NT2/D1 (cell line): ENCODE results near the gene TSSK3.

Experiments
- DNase-seq: peaks from one replicate; pipeline ENCODE4 v3.0.0-alpha.2; 2011; ENCODE audit warnings: low read depth, low spot score
- H3K27me3 ChIP-seq: 2 replicates; pipeline ENCODE4 v1.6.0; 2011; ENCODE audit warnings: mild to moderate bottlenecking; ENCODE audit not compliant: insufficient read length, insufficient read depth
- H3K36me3 ChIP-seq: 2 replicates; pipeline ENCODE4 v1.6.1; 2011; ENCODE audit warnings: mild to moderate bottlenecking, low read length, mixed read lengths; ENCODE audit not compliant: insufficient read depth, insufficient read length
- H3K4me1 ChIP-seq: 2 replicates; pipeline ENCODE4 v1.5.1; 2011; ENCODE audit not compliant: insufficient read depth, insufficient read length
- H3K4me3 ChIP-seq: 2 replicates; pipeline ENCODE4 v1.5.1; 2011; ENCODE audit warnings: low read depth; ENCODE audit not compliant: insufficient read length
- H3K9ac ChIP-seq: 2 replicates; pipeline ENCODE4 v1.6.0; 2011; ENCODE audit warnings: low read depth; ENCODE audit not compliant: insufficient read length
- H3K9me3 ChIP-seq: 2 replicates; pipeline ENCODE4 v1.5.1; 2011; ENCODE audit warnings: mild to moderate bottlenecking, low read length; ENCODE audit not compliant: insufficient read depth
- SUZ12 ChIP-seq: IDR thresholded peaks from 2 replicates; pipeline ENCODE4 v1.6.1; 2011; ENCODE audit not compliant: insufficient read length, insufficient read depth; ENCODE audit errors: extremely low read depth
- YY1 ChIP-seq: IDR thresholded peaks from 2 replicates; pipeline ENCODE4 v1.6.1; 2011; ENCODE audit not compliant: insufficient read length, insufficient read depth
- ZNF274 ChIP-seq: IDR thresholded peaks from 2 replicates; pipeline ENCODE4 v1.6.1; 2011; ENCODE audit warnings: mild to moderate bottlenecking, low read depth, low read length

Gene TSSK3

GRCh38 chr1:32367912-32368635 lies 5.7 kb downstream of the TSSK3 start:
- Histone ChIP-seq H3K27me3 (no peaks in the 10 kb centered on the region), H3K4me3 (no peak overlapping the region), H3K4me1 (peaks cover 6% of the 10 kb centered on the region), H3K9me3 (no peaks in the 10 kb centered on the region), H3K9ac (no peak overlapping the region), H3K36me3 (peaks cover 90% of the 10 kb centered on the region)
- TF ChIP-seq YY1 (no peak), SUZ12 (no peak), ZNF274 (no peak)
- DNase-seq = no peak

GRCh38 chr1:32372149-32372756 lies 9.9 kb downstream of the TSSK3 start:
- Histone ChIP-seq H3K4me3 (no peak overlapping the region), H3K9ac (no peak overlapping the region), H3K9me3 (no peaks in the 10 kb centered on the region), H3K4me1 (no peaks in the 10 kb centered on the region), H3K36me3 (peaks cover 93% of the 10 kb centered on the region), H3K27me3 (no peaks in the 10 kb centered on the region)
- TF ChIP-seq YY1 (no peak), ZNF274 (no peak), SUZ12 (no peak)
- DNase-seq = no peak

- TF ChIP-seq ZNF274 = no peak
- TF ChIP-seq SUZ12 = no peak
- no peak for TF ChIP-seq YY1
- Histone ChIP-seq H3K4me1 (no peaks in the 10 kb centered on the region), H3K9ac (no peak overlapping the region), H3K4me3 (no peak overlapping the region), H3K9me3 (no peaks in the 10 kb centered on the region), H3K36me3 (peaks cover 93% of the 10 kb centered on the region), H3K27me3 (no peaks in the 10 kb centered on the region)
- DNase-seq = no peak
Observed at GRCh38 chr1:32373996-32374592, 11.8 kb downstream of the TSSK3 start.

GRCh38 chr1:32376199-32376598 lies 13.9 kb downstream of the TSSK3 start:
- Histone ChIP-seq H3K4me3 (no peak overlapping the region), H3K27me3 (no peaks in the 10 kb centered on the region), H3K4me1 (no peaks in the 10 kb centered on the region), H3K9me3 (no peaks in the 10 kb centered on the region), H3K36me3 (peaks cover 97% of the 10 kb centered on the region), H3K9ac (no peak overlapping the region)
- TF ChIP-seq SUZ12 (no peak), ZNF274 (no peak), YY1 (no peak)
- DNase-seq = no peak

- Histone ChIP-seq H3K27me3 (no peaks in the 10 kb centered on the region), H3K4me1 (no peaks in the 10 kb centered on the region), H3K4me3 (no peak overlapping the region), H3K36me3 (peaks cover 97% of the 10 kb centered on the region), H3K9me3 (no peaks in the 10 kb centered on the region), H3K9ac (no peak overlapping the region)
- TF ChIP-seq YY1 (no peak), SUZ12 (no peak), ZNF274 (no peak)
- DNase-seq = no peak
Observed at GRCh38 chr1:32377541-32378220, 15.3 kb downstream of the TSSK3 start.

- TF ChIP-seq ZNF274 = no peak
- no peak for TF ChIP-seq SUZ12
- TF ChIP-seq YY1 = no peak
- Histone ChIP-seq H3K4me3 (no peak overlapping the region), H3K9ac (no peak overlapping the region), H3K27me3 (no peaks in the 10 kb centered on the region), H3K36me3 (peaks cover 98% of the 10 kb centered on the region), H3K9me3 (no peaks in the 10 kb centered on the region), H3K4me1 (no peaks in the 10 kb centered on the region)
- no peak for DNase-seq
Observed at GRCh38 chr1:32380057-32380456, 17.7 kb downstream of the TSSK3 start.

GRCh38 chr1:32386676-32387392 lies 24.5 kb downstream of the TSSK3 start:
- Histone ChIP-seq H3K36me3 (peaks cover 92% of the 10 kb centered on the region), H3K4me1 (no peaks in the 10 kb centered on the region), H3K9ac (no peak overlapping the region), H3K4me3 (no peak overlapping the region), H3K9me3 (no peaks in the 10 kb centered on the region), H3K27me3 (no peaks in the 10 kb centered on the region)
- no peak for TF ChIP-seq ZNF274
- TF ChIP-seq YY1 = no peak
- no peak for TF ChIP-seq SUZ12
- DNase-seq = no peak
